Stimulated activated CD8-positive, alpha-beta memory T cell treated with anti-CD3 and anti-CD28 coated beads, Interleukin-4, amount 100 ng/mL, for 4 hours (primary cell): ENCODE measurements around the gene SLC25A38.
"Not testable (repeated sequence)": the region's sequence is repeated elsewhere in the genome, so short reads cannot be mapped to it uniquely, and the experiment has no call there.

ENCODE experiments used
- DNase-seq, 2 donors: peaks; one replicate each; pipeline ENCODE4 v3.0.0-alpha.2; 2020; ENCODE audit warnings: low read depth in 2 of 2, low spot score in 1 of 2

The SLC25A38 gene

DNA sequence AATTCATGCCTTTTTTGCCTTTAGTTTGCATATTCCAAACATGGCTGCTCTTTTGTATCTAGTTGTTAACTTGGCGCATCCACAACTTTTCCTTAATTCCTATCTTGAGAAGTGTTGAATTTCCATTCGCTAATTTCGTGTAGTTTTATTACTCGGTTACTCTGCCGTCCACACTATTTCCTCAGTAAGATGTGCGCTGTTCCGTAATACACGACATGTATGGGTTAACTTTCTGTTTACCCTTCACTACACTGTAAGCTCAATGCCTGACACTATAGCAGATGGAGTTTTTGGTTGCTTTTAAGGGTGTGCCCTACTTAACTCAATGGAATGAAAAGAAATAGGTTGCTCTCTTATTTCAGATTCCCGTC lies 24.1 kb downstream of the SLC25A38 start:
- no peak for DNase-seq

DNA sequence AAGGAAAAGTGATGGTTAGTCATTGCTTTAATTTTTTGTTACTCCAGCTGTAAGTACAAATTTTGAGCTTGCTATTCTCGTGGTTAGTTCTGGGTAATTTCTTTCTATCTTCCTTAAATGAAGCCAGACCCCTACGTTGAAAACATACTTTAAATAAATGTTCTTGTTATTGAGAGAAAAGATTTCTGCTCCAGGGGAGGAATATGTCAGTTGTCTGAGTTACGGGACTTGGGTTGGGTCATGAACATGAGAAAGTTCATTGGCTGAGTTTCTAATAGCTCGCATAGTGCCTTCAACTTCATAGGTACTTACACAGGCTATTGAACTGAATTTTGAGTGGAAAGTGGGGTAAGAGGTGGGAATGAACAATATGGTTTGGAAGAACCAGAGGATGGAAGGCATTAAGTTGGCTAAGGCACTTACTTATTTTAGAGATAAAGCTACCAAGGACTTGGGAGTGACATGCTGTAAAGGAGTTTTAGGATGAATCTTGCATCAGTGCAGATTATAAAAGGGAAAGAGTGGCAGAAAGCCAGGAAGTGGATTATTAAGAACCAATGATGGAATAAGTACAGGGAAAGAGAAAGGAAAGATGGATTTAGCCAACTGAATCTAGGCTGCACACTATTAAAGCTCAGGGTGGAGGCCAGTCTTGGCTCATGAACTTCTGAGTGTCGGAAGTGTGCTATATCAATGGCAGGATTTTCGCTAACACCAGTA lies 24.8 kb downstream of the SLC25A38 start:
- no peak for DNase-seq

DNA sequence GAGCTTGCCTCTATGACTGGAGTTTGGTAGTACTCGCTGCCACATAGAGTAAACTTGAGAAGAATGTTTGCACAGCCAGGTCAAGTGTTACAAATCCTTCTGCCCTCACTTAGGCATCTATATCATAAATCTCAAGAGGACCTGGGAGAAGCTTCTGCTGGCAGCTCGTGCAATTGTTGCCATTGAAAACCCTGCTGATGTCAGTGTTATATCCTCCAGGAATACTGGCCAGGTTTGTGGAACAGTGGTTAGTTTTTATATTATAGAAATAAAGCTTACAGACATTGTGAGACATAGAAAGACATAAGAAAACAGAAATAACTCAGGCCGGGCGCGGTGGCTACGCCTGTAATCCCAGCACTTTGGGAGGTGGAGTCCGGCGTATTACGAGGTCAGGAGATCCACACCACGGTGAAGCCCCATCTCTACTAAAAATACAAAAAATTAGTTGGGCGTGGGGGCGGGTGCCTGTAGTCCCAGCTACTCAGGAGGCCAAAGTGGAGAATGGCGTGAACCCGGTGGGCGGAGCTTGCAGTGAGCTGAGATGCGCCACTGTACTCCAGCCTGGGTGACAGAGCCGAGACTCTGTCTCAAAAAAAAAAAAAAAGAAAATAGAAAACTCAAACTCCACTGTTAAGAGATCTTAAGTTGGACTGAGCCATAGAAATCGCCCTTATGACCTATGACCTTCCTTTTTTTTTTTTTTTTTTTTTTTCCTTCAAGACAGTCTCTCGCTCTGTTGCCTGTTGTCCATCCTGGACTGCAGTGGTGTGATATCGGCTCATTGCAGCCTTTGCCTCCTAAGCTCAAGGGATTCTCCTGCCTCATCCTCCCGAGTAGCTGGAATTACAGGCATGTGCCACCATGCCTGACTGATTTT lies 25.6 kb downstream of the SLC25A38 start:
- DNase-seq: no peak

DNA sequence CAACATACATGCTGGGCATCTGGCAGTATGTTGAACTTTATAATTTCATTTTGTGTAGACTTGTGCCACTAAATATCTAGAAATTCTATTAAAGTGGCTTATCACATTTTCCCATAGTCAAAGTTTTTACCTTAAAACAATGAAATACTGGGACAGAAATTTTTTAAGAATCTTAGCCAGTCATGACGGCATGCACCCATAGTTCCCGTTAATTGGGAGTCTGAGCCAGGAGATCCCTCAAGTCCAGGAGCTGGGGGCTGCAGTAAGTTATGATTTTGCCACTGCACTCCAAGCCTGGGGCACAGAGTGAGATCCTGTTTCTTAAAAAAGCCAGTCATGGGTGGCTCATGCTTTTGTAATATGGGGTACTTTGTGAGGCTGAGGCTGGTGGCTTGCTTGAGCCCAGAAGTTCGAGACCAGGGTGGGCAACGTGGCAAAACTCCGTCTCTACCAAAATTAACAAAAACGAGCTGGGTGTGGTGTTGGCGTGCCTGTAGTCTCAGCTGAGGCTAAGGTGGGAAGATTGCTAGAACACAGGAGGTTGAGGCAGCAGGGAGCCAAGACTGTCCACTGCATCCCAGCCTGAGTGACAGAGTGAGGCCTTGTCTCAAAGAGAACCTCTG lies 26.5 kb downstream of the SLC25A38 start:
- DNase-seq: no peak

DNA sequence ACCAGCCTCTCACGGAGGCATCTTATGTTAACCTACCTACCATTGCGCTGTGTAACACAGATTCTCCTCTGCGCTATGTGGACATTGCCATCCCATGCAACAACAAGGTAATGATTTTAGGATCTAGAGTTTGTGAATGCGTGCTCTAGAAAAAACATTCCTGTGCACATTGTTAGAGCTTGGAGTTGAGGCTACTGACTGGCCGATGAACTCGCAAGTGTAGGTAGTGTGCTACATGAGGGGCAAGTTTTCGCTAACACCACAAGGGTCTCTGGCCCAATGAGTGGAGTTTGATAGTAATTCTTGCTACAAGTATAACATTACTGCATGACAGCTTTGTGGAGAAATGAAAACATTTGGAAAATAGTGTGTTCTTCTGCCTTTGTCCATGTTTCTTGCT lies 27.7 kb downstream of the SLC25A38 start:
- no peak for DNase-seq

GRCh38 chr3:39412668-39413260 lies 29.6 kb downstream of the SLC25A38 start:
- DNase-seq: no peak

DNA sequence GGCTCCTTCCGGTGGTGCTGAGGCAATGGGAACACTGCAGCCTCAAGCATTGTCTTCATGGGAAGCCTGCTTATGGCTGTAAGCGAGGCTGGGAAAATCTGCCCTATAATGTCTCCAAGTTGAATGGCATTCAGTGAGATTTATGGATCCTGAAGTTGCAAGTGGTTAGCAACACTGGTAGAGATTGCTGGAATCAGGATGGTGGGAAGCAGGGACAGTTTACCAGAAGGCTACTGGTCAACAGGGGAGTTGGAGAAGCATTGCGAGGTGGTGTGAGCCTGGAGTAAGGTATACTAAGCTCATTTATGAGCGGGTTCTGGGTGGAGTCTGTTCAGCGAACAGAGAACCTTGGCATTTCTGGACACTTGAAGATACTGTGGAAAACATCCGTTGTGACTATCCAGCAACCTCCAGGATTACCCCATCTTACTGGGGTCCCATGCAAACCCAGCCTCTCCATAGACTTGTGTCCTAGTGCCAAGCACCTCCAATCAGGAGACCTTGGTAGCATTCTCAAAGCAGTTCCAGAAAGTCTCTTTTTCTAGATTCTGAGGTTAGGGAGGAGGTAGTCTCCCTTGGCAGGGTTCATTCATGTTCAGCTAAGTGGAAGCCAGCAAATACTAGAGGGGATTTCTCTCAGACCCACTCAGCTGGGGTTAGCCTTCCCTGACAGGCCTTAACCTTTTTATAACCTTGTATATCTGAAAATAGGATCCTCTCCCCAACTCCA lies 30.7 kb downstream of the SLC25A38 start:
- DNase-seq: no peak

DNA sequence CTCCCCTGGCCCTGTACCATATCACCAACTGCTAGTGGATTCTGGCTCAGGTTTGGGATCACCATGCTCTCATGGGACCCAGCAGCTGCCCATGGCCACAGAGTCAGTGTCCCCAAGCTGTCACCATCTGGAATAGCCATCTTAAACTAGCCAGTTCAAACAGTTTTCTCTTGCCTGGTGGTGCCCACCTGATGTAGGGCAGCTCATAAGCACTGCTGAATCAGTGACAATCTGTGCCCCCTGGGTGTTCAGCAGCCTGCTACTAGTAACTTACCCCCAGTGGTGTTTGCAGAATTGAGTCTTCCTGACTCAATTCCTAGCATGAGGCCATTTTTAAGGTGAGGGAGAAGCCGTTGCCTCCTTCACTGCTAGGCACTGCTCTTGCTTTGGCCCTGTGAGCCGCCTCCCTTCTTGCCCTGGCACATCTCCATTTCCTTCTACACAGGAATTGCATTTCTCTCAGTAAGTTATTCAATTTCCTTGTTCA lies 31.3 kb downstream of the SLC25A38 start:
- no peak for DNase-seq

DNA sequence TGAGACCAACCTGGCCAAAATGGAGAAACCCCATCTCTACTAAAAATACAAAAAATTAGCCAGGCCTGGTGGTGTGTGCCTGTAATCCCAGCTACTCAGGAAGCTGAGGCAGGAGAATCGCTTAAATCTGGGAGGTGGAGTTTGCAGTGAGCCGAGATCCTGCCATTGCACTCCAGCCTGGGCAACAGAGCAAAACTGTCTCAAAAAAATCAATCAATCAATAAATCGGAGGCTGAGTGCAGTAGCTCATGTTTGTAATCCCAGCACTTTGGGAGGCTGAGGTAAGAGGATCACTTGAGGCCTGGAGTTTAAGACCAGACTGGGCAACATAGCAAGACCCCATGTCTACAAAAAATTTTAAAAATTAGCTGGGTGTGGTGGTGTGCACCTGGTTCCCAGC lies 32.1 kb downstream of the SLC25A38 start:
- not testable (repeated sequence) for DNase-seq

- no peak for DNase-seq
Measured at GRCh38 chr3:39415983-39416382, 32.8 kb downstream of the SLC25A38 start.

- DNase-seq: not testable (repeated sequence)
Measured at GRCh38 chr3:39416998-39417397, 33.8 kb downstream of the SLC25A38 start.

DNA sequence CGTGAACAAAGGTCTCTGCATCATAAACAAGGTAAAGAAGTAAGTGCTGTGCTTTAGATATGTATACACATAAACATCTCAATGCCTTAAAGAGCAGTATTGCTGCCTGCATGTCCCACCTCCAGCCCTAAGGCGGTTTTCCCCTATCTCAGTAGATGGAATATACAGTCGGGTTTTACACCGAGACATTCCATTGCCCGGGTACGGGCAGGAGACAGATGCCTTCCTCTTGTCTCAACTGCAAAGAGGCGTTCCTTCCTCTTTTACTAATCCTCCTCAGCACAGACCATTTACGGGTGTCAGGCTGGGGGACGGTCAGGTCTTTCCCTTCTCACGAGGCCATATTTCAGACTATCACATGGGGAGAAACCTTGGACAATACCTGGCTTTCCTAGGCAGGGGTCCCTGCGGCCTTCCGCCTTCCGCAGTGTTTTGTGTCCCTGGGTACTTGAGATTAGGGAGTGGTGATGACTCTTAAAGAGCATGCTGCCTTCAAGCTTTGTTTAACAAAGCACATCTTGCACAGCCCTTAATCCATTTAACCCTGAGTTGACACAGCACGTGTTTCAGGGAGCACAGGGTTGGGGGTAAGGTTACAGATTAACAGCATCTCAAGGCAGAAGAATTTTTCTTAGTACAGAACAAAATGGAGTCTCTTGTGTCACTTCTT lies 35.5 kb downstream of the SLC25A38 start:
- not testable (repeated sequence) for DNase-seq

- no peak for DNase-seq
Measured at GRCh38 chr3:39419742-39420315, 36.7 kb downstream of the SLC25A38 start.

- DNase-seq: no peak
Measured at GRCh38 chr3:39420543-39420942, 37.4 kb downstream of the SLC25A38 start.

- no peak for DNase-seq
Measured at GRCh38 chr3:39423436-39423970, 40.3 kb downstream of the SLC25A38 start.

DNA sequence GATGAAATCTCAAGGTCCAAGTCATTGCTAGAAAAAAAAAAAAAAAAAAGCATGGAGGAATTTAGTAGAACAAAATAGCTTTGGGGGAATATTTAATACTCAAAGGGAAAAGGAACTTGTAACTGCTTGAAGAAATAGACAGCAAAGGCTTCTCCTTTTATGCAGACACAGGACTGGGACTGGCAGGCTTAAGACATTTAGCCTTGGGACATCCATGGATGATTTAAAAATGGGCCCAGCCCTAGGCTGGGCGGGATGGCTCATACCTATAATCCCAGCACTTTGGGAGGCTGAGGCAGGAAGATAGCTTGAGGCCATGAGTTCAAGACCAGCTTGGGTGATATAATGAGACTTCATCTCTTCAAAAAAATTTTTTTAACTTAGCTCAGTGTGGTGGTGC lies 43.1 kb downstream of the SLC25A38 start:
- no peak for DNase-seq

DNA sequence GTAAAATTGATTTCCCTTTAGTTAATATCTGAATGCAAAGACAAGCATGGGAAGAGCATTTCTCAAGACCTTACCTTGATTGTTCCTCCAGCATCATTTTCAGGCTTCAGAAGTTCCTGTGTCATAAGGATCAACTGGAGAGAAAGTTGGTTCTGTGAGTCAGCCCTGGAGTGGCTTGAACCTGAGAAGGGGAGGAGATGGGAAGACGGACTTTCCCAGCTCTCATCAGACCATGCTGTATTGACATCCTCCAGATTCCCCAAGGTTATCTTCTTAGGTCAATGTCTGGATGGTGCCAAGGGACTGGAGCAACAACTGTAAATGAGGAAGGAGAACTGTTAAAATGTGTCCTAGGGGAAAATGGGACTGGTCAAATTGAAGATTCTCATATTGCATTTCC lies 44.3 kb downstream of the SLC25A38 start:
- DNase-seq: no peak

GRCh38 chr3:39428745-39429201 lies 45.6 kb downstream of the SLC25A38 start:
- no peak for DNase-seq

- no peak for DNase-seq
Measured at GRCh38 chr3:39429466-39429865, 46.3 kb downstream of the SLC25A38 start.

GRCh38 chr3:39432342-39432741 lies 49.2 kb downstream of the SLC25A38 start:
- no peak for DNase-seq
